Adrenal gland (tissue), 5 donors: Measurements from ENCODE around the gene SRGAP2C.
"Not testable (repeated sequence)": the region's sequence is repeated elsewhere in the genome, so short reads cannot be mapped to it uniquely, and the experiment has no call there.

Experiments used
- CTCF ChIP-seq, 6 experiments: fragments of 450-650 bp in 4 of 6; fragments of 200-600 bp in 2 of 6; sonication (generic) in 1 of 6; IDR thresholded peaks; 1 replicate in 5 of 6; 2 replicates in 1 of 6; pipeline versions ENCODE4 v1.5.1 to v1.8.0; 2016 to 2021; ENCODE audit warnings: antibody characterized with exemption in 6 of 6, mild to moderate bottlenecking in 2 of 6, moderate library complexity in 1 of 6
- POLR2A ChIP-seq, 2 donors: fragments of 450-650 bp; IDR thresholded peaks; one replicate each; pipeline ENCODE4 v1.6.1; 2017; ENCODE audit warnings: antibody characterized with exemption in 2 of 2, mild to moderate bottlenecking in 2 of 2, moderate library complexity in 1 of 2
- donor health status: DM: no; HTN: no; CAD: no.

DNA sequence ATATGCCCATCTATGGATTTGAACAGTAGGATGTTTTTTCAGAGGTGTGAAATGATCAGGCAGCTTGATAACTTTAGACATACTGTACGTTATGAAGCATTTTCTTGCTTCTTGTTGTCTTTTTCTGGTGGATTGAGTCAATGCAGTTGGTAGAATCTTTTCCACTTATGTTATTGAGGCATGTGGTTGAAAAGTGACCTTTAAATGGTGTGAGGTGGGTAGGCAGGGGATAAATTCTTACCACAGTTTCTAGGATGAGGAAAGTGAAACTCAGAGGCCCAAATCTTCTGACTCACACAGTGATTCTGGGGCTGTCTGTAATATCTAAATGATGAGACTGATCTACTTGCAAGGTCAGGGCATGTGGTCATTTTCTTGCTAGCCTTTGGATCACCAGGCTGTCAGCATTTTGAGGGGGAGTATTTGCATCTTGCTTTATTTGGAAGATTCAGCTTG, 79.0 kb downstream of the SRGAP2C start:
- TF ChIP-seq CTCF, POLR2A (IDR thresholded peaks at IDR 0.05): not testable (repeated sequence)
